Lower lobe of right lung (tissue), 2 donors: ENCODE measurements around the gene LHFPL6. TPM values are rescaled to one million over a fixed set of nuclear protein-coding genes. Genes with fewer than 3 reads are reported as not detected.

Source experiments
- ATAC-seq, 2 donors: fragments of 200-7000 bp; cut with Tn5 transposase; one replicate each; pipeline ENCODE4 v1.9.1; 2020 to 2022; ENCODE audit warnings: mild to moderate bottlenecking in 2 of 2, moderate library complexity in 2 of 2
- DNase-seq: peaks from one replicate; pipeline ENCODE4 v3.0.0-alpha.2; 2020
- H3K27ac ChIP-seq: fragments of 200-600 bp; one replicate; pipeline ENCODE4 v1.8.0; 2022
- H3K27me3 ChIP-seq: fragments of 200-600 bp; one replicate; pipeline ENCODE4 v1.8.0; 2022; ENCODE audit warnings: low read depth
- H3K36me3 ChIP-seq: fragments of 200-600 bp; one replicate; pipeline ENCODE4 v1.8.0; 2022; ENCODE audit warnings: mild to moderate bottlenecking
- H3K4me1 ChIP-seq: fragments of 200-600 bp; one replicate; pipeline ENCODE4 v1.8.0; 2022
- H3K4me3 ChIP-seq: fragments of 200-600 bp; one replicate; pipeline ENCODE4 v1.8.0; 2022; ENCODE audit warnings: mild to moderate bottlenecking
- H3K9me3 ChIP-seq: fragments of 200-600 bp; one replicate; pipeline ENCODE4 v1.8.0; 2022
- intact Hi-C: fragments of 100-400 bp; cut with DNase I; formaldehyde crosslinking; loops from one replicate; pipeline ENCODE4 v1.11.0; 2022
- total RNA-seq: library from RNA; stranded (reverse); fragmentation: NEBNext Ultra II Directional; extraction: Animal tissue kit (Norgen Biotek cat#: 25700); gene quantifications from one replicate; pipeline ENCODE4 v1.2.1, GENCODE V29; 2021
- TF ChIP-seq, protein P1 (sequence below): fragments of 200-600 bp; IDR thresholded peaks from one replicate; pipeline ENCODE4 v1.8.0; 2022; ENCODE audit warnings: antibody characterized with exemption, mild to moderate bottlenecking
- donor health status: DM: no; HTN: yes; CAD: no; lungs with severe emphysema.

Gene LHFPL6
- total RNA-seq, 1 donor from 2014 or later, result 68.7 TPM

GRCh38 chr13:39378306-39378705, 224.7 kb downstream of the LHFPL6 start:
- H3K27ac ChIP-seq, result no peak overlapping the region
- H3K4me1 ChIP-seq, result no peaks in the 10 kb centered on the region
- TF ChIP-seq, protein P1, sequence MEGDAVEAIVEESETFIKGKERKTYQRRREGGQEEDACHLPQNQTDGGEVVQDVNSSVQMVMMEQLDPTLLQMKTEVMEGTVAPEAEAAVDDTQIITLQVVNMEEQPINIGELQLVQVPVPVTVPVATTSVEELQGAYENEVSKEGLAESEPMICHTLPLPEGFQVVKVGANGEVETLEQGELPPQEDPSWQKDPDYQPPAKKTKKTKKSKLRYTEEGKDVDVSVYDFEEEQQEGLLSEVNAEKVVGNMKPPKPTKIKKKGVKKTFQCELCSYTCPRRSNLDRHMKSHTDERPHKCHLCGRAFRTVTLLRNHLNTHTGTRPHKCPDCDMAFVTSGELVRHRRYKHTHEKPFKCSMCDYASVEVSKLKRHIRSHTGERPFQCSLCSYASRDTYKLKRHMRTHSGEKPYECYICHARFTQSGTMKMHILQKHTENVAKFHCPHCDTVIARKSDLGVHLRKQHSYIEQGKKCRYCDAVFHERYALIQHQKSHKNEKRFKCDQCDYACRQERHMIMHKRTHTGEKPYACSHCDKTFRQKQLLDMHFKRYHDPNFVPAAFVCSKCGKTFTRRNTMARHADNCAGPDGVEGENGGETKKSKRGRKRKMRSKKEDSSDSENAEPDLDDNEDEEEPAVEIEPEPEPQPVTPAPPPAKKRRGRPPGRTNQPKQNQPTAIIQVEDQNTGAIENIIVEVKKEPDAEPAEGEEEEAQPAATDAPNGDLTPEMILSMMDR, result no peak
- H3K36me3 ChIP-seq, result no peaks in the 10 kb centered on the region
- H3K27me3 ChIP-seq, result no peaks in the 10 kb centered on the region
- intact Hi-C loops, result no loop called here
- no peak for ATAC-seq
- no peaks in the 10 kb centered on the region for H3K9me3 ChIP-seq
- no peak for DNase-seq
- H3K4me3 ChIP-seq, result no peak overlapping the region

DNA sequence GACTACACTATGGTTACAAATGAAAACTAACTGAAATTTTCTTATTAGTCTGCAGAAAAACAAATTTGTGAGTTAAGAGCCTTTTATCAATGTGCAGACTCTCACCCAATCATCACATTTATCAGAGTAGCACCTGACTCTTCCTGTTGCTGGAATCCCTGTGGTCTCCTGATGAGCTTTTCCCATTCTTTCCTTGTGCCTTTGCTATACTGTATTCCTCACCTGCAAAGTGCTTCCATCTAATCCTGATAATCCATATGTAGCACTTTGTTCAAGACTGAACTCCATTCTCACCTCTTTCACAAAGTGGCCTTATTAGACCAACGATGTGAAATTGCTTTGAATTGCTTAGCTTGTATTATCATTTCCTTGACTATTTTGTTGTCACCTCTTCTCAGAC, 225.3 kb downstream of the LHFPL6 start:
- TF ChIP-seq, protein P1, result no peak
- no peak for ATAC-seq
- intact Hi-C loops, result no loop called here
- DNase-seq, result no peak
- no peak overlapping the region for H3K27ac ChIP-seq
- no peaks in the 10 kb centered on the region for H3K27me3 ChIP-seq
- H3K9me3 ChIP-seq, result no peaks in the 10 kb centered on the region
- no peaks in the 10 kb centered on the region for H3K4me1 ChIP-seq
- H3K36me3 ChIP-seq, result no peaks in the 10 kb centered on the region
- no peak overlapping the region for H3K4me3 ChIP-seq

DNA sequence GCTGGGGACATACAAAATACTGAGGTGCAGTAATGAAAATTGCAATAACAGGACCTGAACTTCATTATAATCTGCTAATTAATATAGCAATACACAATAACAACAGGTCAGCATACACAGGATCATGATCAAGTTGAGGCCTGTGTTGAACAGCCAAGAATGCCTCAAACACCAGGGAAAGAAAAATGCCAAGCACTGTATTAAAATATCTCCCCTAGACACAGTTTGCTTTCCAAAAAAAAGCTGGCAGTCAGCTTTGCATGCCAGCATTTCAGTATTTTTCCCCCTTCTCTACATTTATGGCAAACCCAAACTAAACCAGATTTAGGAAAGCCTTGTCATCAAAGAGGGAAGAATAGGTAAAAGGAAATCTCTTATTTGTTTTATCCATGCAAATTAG, 226.9 kb downstream of the LHFPL6 start:
- H3K9me3 ChIP-seq, result no peaks in the 10 kb centered on the region
- no peak overlapping the region for H3K4me3 ChIP-seq
- intact Hi-C loops, result no loop called here
- ATAC-seq (no peak), DNase-seq (no peak)
- H3K4me1 ChIP-seq, result no peaks in the 10 kb centered on the region
- H3K27ac ChIP-seq, result no peak overlapping the region
- TF ChIP-seq, protein P1, result no peak
- no peaks in the 10 kb centered on the region for H3K27me3 ChIP-seq
- no peaks in the 10 kb centered on the region for H3K36me3 ChIP-seq

DNA sequence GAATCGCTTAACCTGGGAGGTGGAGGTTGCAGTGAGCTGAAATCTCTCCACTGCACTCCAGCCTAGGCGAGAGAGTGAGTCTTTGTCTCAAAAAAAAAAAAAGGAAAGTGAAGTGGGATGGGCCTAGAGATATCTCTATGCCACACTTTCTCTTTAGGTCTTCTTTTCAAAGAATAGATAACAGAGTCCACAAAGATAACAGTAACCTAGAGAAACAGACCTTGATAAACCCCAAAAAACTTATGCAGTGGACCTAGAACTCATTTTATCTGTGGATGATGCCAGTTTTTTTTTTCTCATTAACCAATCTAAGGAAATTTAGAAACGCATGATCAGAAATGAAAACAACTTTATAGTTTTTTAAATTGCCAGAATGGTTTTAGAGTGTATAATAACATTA, 227.4 kb downstream of the LHFPL6 start:
- no peak for ATAC-seq
- TF ChIP-seq, protein P1, result no peak
- Histone ChIP-seq H3K9me3 (no peaks in the 10 kb centered on the region), H3K27me3 (no peaks in the 10 kb centered on the region), H3K27ac (no peak overlapping the region), H3K4me3 (no peak overlapping the region), H3K4me1 (no peaks in the 10 kb centered on the region), H3K36me3 (no peaks in the 10 kb centered on the region)
- DNase-seq, result no peak
- intact Hi-C loops, result no loop called here

GRCh38 chr13:39374741-39375189, 228.2 kb downstream of the LHFPL6 start:
- no peak for DNase-seq
- TF ChIP-seq, protein P1, result no peak
- Histone ChIP-seq H3K4me3 (no peak overlapping the region), H3K36me3 (no peaks in the 10 kb centered on the region), H3K27me3 (no peaks in the 10 kb centered on the region), H3K27ac (no peak overlapping the region), H3K9me3 (no peaks in the 10 kb centered on the region), H3K4me1 (no peaks in the 10 kb centered on the region)
- no peak for ATAC-seq
- intact Hi-C loops, result no loop called here

- DNase-seq, result no peak
- intact Hi-C loops, result no loop called here
- no peaks in the 10 kb centered on the region for H3K27me3 ChIP-seq
These were observed 229.8 kb downstream of the LHFPL6 start for GRCh38 chr13:39373145-39373544.

More at GRCh38 chr13:39373145-39373544, 229.8 kb downstream of the LHFPL6 start:
- TF ChIP-seq, protein P1, result no peak
- H3K36me3 ChIP-seq, result no peaks in the 10 kb centered on the region
- H3K27ac ChIP-seq, result no peak overlapping the region
- H3K9me3 ChIP-seq, result no peaks in the 10 kb centered on the region
- H3K4me1 ChIP-seq, result no peaks in the 10 kb centered on the region
- H3K4me3 ChIP-seq, result no peak overlapping the region
- no peak for ATAC-seq
